ENCODE results near the gene PTBP1.
"Not testable (repeated sequence)": the region's sequence is repeated elsewhere in the genome, so short reads cannot be mapped to it uniquely, and the experiment has no call there.

PTBP1 gene

DNA sequence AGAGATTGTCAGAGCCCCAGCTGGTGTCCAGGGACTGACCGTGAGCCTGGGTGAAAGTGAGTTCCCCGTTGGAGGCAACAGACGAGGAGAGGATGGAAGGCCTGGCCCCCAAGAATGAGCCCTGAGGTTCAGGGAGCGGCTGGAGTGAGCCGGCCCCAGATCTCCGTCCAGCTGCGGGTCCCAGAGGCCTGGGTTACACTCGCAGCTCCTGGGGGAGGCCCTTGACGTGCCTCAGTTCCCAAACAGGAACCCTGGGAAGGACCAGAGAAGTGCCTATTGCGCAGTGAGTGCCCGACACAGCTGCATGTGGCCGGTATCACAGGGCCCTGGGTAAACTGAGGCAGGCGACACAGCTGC, 53.7 kb downstream of the PTBP1 start:
- in situ Hi-C loops (cut with MboI; ENCODE audit: low sequenced_read_pairs), result no loop called here

DNA sequence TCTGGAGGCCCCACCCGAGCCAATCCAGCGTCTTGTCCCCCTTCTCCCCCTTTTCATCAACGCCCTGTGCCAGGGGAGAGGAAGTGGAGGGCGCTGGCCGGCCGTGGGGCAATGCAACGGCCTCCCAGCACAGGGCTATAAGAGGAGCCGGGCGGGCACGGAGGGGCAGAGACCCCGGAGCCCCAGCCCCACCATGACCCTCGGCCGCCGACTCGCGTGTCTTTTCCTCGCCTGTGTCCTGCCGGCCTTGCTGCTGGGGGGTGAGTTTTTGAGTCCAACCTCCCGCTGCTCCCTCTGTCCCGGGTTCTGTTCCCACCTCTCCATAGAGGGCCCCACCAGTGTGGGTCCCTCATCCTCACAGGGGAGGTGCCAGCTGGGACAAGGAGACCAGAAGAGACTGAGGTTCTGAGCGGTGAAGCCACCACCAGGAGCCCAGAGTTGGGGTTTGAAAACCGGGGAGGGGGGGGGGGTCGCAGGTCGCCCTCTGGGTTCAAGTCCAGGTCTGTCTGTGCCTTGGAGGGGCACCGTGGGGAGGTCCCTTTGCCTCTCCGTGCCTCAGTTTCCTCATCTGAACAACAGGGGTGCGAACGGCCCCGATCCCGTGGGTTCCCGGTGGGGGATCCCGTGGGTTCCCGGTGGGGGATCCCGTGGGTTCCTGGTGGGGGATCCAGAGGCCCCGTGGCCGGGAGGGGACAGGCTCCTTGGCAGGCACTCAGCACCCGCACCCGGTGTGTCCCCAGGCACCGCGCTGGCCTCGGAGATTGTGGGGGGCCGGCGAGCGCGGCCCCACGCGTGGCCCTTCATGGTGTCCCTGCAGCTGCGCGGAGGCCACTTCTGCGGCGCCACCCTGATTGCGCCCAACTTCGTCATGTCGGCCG, 55.1 kb downstream of the PTBP1 start, which contains the start of gene ELANE:
Gene ELANE, plus strand, starts transcription at position 168 of the 878 bp plus-strand sequence. Its CDS starts 26 bp downstream, at position 194.
- in situ Hi-C loops (cut with MboI; ENCODE audit: low sequenced_read_pairs), result no loop called here

DNA sequence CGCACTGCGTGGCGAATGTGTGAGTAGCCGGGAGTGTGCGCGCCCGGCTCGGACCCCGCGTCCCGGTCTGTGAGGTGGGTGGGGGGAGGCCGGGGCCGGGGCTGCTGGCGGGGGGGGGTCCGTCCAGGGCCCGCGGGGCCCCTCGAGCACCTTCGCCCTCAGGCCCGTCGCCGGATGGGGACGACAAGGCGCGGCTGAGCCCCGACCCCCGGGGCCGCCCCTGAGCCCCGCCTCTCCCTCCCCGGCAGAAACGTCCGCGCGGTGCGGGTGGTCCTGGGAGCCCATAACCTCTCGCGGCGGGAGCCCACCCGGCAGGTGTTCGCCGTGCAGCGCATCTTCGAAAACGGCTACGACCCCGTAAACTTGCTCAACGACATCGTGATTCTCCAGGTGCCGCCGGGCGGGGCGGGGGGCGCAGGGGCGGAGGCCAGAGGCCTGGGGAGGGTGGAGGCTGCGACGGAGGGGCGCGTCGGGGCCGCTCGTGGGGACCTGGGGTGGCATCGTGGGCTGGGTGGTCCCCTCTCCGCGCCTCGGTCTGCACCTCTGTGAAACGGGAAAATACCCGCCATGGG, 55.8 kb downstream of the PTBP1 start:
- in situ Hi-C loops (cut with MboI; ENCODE audit: low sequenced_read_pairs), result no loop called here

DNA sequence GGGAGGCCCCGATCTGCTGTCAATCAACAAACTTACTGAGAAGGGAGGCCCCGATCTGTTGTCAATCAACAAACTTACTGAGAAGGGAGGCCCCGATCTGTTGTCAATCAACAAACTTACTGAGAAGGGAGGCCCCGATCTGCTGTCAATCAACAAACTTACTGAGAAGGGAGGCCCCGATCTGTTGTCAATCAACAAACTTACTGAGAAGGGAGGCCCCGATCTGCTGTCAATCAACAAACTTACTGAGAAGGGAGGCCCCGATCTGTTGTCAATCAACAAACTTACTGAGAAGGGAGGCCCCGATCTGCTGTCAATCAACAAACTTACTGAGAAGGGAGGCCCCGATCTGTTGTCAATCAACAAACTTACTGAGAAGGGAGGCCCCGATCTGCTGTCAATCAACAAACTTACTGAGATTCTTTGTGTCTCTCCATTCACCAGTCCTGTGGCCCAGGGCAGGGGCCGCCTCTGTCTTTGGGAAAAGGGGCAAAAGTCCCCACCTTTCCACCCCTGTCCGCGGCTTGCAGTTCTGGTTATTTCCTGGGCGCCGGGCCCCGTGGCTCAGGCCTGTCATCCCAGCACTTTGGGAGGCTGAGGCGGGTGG, 56.5 kb downstream of the PTBP1 start:
- in situ Hi-C loops (cut with MboI; ENCODE audit: low sequenced_read_pairs), result not testable (repeated sequence)

DNA sequence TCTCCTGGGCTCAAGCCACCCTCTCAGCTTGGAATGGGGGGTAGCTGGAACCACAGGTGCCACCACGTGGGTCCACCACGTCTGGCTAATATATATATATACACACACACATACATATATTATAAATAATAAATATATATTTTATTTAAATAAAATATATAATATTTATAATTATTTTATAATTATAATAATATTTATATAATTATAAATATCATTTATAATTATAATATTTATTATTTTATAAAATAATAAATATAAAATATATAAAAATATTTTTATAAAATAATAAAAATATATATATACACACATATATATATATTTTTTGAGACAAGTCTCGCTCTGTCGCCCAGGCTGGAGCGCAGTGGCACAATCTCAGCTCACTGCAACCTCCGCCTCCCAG, 57.3 kb downstream of the PTBP1 start:
- in situ Hi-C loops (cut with MboI; ENCODE audit: low sequenced_read_pairs), result no loop called here

DNA sequence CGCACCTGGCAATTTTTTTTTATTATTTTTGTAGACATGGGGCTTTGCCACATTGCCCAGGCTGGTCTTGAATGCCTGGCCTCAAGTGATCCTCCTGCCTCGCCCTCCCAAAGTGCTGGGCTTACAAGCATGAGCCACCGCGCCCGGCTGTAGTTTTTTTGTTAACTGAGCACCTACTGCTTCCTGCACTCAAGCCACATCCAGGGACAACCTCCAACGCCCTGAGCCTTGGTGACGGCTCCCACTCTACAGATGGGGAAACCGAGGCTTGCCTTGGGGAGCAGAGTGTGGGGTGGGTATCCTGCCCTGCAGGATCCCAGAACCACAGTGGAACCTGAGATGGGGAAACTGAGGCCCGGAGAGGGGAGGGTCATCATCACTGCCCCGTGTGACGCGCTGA, 57.9 kb downstream of the PTBP1 start:
- in situ Hi-C loops (cut with MboI; ENCODE audit: low sequenced_read_pairs), result no loop called here

DNA sequence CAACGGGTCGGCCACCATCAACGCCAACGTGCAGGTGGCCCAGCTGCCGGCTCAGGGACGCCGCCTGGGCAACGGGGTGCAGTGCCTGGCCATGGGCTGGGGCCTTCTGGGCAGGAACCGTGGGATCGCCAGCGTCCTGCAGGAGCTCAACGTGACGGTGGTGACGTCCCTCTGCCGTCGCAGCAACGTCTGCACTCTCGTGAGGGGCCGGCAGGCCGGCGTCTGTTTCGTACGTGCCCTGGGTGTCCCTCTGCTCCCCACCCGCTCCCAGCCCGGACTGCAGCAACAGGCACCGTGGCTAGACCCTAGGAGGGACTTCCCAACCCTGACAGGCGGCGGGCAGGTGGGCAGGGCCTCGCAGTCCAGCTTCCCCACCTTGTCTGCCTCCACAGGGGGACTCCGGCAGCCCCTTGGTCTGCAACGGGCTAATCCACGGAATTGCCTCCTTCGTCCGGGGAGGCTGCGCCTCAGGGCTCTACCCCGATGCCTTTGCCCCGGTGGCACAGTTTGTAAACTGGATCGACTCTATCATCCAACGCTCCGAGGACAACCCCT, 58.4 kb downstream of the PTBP1 start:
- in situ Hi-C loops (cut with MboI; ENCODE audit: low sequenced_read_pairs), result no loop called here

DNA sequence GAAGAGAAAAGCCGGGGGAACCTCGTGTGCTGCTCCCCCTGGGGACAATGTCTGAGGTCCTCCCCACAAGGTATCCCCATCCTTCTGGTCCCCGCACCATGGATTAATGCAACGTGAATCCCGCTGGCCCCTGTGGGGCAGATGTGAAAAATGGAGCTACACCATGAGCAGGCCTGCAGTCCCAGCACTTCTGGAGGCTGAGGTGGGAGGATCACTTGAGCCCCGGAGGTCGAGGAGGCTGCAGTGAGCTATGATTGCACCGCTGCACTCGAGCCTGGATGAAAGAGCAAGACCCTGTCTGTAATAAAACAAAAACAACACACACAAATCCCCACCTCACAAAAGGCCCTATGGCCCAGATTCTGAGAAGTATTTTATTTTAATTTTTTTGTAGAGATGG, 61.0 kb downstream of the PTBP1 start:
- in situ Hi-C loops (cut with MboI; ENCODE audit: low sequenced_read_pairs), result no loop called here

DNA sequence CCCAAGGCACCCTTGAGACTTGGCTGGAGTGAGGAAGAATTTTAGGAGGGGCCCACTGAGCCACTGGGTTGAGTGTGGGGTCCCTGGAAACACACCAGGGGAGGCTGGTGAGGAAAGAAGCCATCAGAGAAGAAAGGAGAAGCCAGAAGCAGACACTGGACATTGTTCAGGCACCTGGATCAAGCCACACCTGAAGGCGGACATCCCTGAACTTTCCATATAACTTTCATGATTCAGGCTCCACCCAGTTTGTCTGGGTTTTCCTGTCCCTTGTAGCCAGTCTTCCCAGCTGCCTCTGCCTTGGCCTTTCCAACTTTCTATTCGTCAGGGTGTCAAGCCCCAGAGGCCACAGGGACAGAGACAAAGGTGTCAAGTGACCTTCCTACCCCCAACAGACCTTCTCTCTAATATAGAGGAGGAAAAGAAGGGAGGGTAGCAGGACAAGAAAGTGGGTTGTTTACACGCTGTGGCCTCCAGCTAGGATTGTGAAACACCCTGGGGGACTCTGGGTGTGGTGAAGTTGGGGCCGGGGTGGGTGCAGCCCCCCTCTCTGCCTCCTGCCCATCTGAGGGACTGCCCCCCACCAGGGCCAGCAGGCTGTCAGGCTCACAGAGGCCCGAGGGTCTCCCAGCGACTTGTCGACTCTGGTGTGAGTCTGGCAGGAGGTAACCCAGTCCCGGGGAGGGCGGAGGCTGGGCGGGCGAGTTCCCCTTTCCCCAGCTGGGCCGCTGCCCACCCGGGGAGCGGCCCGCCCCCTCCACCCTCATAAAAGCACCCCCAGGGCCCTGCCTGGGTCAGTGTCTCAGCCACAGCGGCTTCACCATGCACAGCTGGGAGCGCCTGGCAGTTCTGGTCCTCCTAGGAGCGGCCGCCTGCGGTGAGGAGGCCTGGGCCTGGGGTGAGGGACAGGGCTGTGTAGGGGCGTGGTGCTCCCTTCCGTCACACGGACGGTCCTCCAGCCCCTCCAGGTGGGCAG, 61.9 kb downstream of the PTBP1 start, which contains the start of gene CFD:
Gene CFD, plus strand, starts transcription at position 797 of the 976 bp plus-strand sequence. Its CDS starts 26 bp downstream, at position 823.
- in situ Hi-C loops (cut with MboI; ENCODE audit: low sequenced_read_pairs), result no loop called here

DNA sequence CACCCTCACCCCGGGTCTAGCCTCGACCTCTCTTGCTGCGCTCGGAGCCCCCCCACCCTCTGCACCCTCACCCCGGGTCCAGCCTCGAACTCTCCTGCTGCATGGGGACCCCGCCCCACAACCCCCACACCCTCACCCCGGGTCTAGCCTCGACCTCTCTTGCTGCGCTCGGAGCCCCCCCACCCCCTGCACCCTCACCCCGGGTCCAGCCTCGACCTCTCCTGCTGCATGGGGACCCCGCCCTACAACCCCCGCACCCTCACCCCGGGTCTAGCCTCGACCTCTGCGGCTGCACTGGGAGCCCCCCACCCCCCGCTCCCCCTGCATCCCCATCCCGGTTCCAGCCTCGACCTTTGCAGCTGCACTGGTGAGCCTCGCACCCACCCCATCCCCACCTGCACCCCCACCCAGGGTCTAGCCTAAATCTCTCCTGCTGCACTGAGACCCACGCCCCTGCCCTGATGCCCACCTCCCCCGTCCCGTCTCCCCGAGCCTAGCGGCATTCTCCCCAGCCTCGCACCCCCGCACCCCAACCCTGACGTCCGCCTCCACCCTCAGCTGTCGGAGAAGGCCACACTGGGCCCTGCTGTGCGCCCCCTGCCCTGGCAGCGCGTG, 64.0 kb downstream of the PTBP1 start:
- in situ Hi-C loops (cut with MboI; ENCODE audit: low sequenced_read_pairs), result no loop called here
